Tibial nerve (tissue), 4 donors: Measurements from ENCODE around the gene TOMM40.

Experiments
- EP300 ChIP-seq, 2 donors: sonication (generic); formaldehyde crosslinking; IDR thresholded peaks; one replicate each; pipeline ENCODE4 v1.6.1; 2017; ENCODE audit warnings: antibody characterized with exemption in 2 of 2, mild to moderate bottlenecking in 1 of 2
- POLR2A ChIP-seq, 2 donors: fragments of 450-650 bp; IDR thresholded peaks; one replicate each; pipeline ENCODE4 v1.6.1; 2017; ENCODE audit warnings: antibody characterized with exemption in 2 of 2, mild to moderate bottlenecking in 2 of 2, moderate library complexity in 2 of 2
- TF ChIP-seq, protein P1 (sequence below), 5 experiments: fragments of 200-600 bp in 3 of 5; fragments of 450-650 bp in 2 of 5; sonication (generic) in 3 of 5; IDR thresholded peaks; one replicate each; pipeline ENCODE4 v1.5.1; 2016 to 2019; ENCODE audit warnings: antibody characterized with exemption in 5 of 5, mild to moderate bottlenecking in 3 of 5, moderate library complexity in 2 of 5

DNA sequence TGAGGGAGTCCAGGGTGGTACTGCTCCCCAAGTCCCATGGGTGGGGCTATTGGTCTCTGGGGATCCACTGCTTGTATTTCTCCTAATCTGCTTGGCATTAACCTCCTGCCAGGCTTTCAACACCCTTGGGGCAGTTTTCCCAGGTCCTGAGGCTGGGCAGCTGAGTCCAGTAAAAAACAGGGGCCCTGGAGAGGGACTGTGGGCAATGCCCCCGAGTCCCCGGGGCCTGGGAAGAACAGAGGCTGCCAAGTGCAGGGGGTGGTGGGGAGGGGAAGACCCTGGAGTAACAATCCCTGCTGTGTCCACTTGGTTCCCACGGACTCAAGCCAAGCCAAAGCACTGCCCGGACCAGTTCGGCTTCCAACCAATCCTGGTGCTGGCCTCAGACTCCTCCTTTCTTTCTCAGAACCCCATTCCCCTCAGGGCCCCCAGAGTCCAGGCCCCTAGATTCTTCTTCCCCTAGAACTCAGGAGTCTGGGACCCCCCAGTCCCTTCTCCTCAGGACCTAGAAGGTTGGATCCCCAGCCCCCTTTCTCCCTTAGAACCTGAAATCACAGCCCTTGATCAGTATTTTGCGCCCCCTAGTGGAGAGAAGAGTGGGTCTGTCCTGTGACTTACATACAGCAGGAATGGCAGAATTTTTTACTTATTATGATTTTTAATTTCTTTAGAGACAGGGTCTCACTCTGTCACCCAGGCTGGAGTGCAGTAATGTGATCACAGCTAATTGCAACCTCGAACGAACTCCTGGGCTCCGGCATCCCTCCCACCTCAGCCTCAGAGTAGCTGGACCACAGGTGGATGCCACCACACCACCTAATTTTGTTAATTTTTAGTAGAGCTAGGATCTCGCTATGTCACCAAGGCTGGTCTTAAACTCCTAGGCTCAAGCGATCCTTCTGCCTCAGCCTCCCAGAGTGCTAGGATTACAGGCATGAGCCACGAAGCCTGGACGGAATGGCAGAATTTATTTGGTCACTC, 60.4 kb downstream of the TOMM40 start:
- TF ChIP-seq, protein P1, sequence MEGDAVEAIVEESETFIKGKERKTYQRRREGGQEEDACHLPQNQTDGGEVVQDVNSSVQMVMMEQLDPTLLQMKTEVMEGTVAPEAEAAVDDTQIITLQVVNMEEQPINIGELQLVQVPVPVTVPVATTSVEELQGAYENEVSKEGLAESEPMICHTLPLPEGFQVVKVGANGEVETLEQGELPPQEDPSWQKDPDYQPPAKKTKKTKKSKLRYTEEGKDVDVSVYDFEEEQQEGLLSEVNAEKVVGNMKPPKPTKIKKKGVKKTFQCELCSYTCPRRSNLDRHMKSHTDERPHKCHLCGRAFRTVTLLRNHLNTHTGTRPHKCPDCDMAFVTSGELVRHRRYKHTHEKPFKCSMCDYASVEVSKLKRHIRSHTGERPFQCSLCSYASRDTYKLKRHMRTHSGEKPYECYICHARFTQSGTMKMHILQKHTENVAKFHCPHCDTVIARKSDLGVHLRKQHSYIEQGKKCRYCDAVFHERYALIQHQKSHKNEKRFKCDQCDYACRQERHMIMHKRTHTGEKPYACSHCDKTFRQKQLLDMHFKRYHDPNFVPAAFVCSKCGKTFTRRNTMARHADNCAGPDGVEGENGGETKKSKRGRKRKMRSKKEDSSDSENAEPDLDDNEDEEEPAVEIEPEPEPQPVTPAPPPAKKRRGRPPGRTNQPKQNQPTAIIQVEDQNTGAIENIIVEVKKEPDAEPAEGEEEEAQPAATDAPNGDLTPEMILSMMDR (IDR thresholded peaks at IDR 0.05) = peak; percentile 79 to 87 (median 84)
- no peak for TF ChIP-seq EP300 (IDR thresholded peaks at IDR 0.05)
- TF ChIP-seq POLR2A (IDR thresholded peaks at IDR 0.05) = no peak
